ENCODE data around the gene PLXNA3.

The PLXNA3 gene

GRCh38 chrX:154446430-154446829 is 11.7 kb upstream of the PLXNA3 start:
- FAIRE-seq = no peak
- DNase-seq (ENCODE audit: insufficient read length, low spot score) = no peak
- TF ChIP-seq CTCF (IDR thresholded peaks at IDR 0.05; ENCODE audit: insufficient read depth, missing control alignments) = no peak

- DNase-seq (ENCODE audit: insufficient read length, low spot score) = no peak
- no peak for FAIRE-seq
- no peak for TF ChIP-seq CTCF (IDR thresholded peaks at IDR 0.05; ENCODE audit: insufficient read depth, missing control alignments)
These were observed 9.6 kb upstream of the PLXNA3 start for GRCh38 chrX:154448484-154448883.

- DNase-seq (ENCODE audit: insufficient read length, low spot score) = no peak
- no peak for FAIRE-seq
- TF ChIP-seq CTCF (IDR thresholded peaks at IDR 0.05; ENCODE audit: insufficient read depth, missing control alignments) = no peak
These were observed 8.5 kb upstream of the PLXNA3 start for GRCh38 chrX:154449618-154450017.

- FAIRE-seq (no peak), DNase-seq (ENCODE audit: insufficient read length, low spot score) (no peak)
- TF ChIP-seq CTCF (IDR thresholded peaks at IDR 0.05; ENCODE audit: insufficient read depth, missing control alignments) = no peak
These were observed 7.8 kb upstream of the PLXNA3 start for GRCh38 chrX:154450312-154450711.

- FAIRE-seq (no peak), DNase-seq (ENCODE audit: insufficient read length, low spot score) (no peak)
- no peak for TF ChIP-seq CTCF (IDR thresholded peaks at IDR 0.05; ENCODE audit: insufficient read depth, missing control alignments)
These were observed 5.3 kb upstream of the PLXNA3 start for GRCh38 chrX:154452823-154453222.

GRCh38 chrX:154457491-154458115 is 478 bp upstream of the PLXNA3 start:
- DNase-seq (ENCODE audit: insufficient read length, low spot score) (peak; percentile 58), FAIRE-seq (no peak)
- TF ChIP-seq CTCF (IDR thresholded peaks at IDR 0.05; ENCODE audit: insufficient read depth, missing control alignments) = no peak

GRCh38 chrX:154458954-154459778 is 1.1 kb downstream of the PLXNA3 start:
- FAIRE-seq (no peak), DNase-seq (ENCODE audit: insufficient read length, low spot score) (peak; percentile 32)
- TF ChIP-seq CTCF (IDR thresholded peaks at IDR 0.05; ENCODE audit: insufficient read depth, missing control alignments) = no peak
